ENCODE measurements around the gene IFT122.

GRCh38 chr3:129482721-129483120 is 42.7 kb downstream of the IFT122 start:
- TF ChIP-seq CTCF (IDR thresholded peaks at IDR 0.05) (no peak), POLR2A (IDR thresholded peaks at IDR 0.05) (no peak)
